ENCODE data around the gene PSG1.
"Not testable (repeated sequence)": the region's sequence is repeated elsewhere in the genome, so short reads cannot be mapped to it uniquely, and the experiment has no call there.

PSG1 gene

GRCh38 chr19:42879613-42880012, at the start of gene PSG1:
TSS of gene PSG1 (minus strand) at chr19:42879713. CDS start at chr19:42879581, 132 bp downstream.
- no peak for DNase-seq (ENCODE audit: low read depth in 2 of 2)

GRCh38 chr19:42928896-42929295, 49.4 kb upstream of the PSG1 start:
- no peak for DNase-seq (ENCODE audit: low read depth in 2 of 2)

- DNase-seq (ENCODE audit: low read depth in 2 of 2) = no peak
Observed at GRCh38 chr19:42926781-42927180, 47.3 kb upstream of the PSG1 start.

- DNase-seq (ENCODE audit: low read depth in 2 of 2) = peak; percentile 6 to 18
Observed at GRCh38 chr19:42923106-42923505, 43.6 kb upstream of the PSG1 start.

GRCh38 chr19:42920971-42921370, 41.5 kb upstream of the PSG1 start:
- DNase-seq (ENCODE audit: low read depth in 2 of 2) = not testable (repeated sequence)

GRCh38 chr19:42919757-42920079, 40.2 kb upstream of the PSG1 start:
- DNase-seq (ENCODE audit: low read depth in 2 of 2) = no peak

- DNase-seq (ENCODE audit: low read depth in 2 of 2) = not testable (repeated sequence)
Observed at GRCh38 chr19:42919070-42919756, 39.7 kb upstream of the PSG1 start.

- DNase-seq (ENCODE audit: low read depth in 2 of 2) = not testable (repeated sequence)
Observed at GRCh38 chr19:42918377-42919069, 39.0 kb upstream of the PSG1 start.

- not testable (repeated sequence) for DNase-seq (ENCODE audit: low read depth in 2 of 2)
Observed at GRCh38 chr19:42917634-42918033, 38.1 kb upstream of the PSG1 start, which contains the start of gene PSG6. TSS of gene PSG6 (minus strand) at chr19:42917894. CDS start at chr19:42917792, 102 bp downstream.

- not testable (repeated sequence) for DNase-seq (ENCODE audit: low read depth in 2 of 2)
Observed at GRCh38 chr19:42916931-42917330, 37.4 kb upstream of the PSG1 start.

GRCh38 chr19:42913516-42913915, 34.0 kb upstream of the PSG1 start:
- DNase-seq (ENCODE audit: low read depth in 2 of 2) = not testable (repeated sequence)

- not testable (repeated sequence) for DNase-seq (ENCODE audit: low read depth in 2 of 2)
Observed at GRCh38 chr19:42912941-42913340, 33.4 kb upstream of the PSG1 start.

GRCh38 chr19:42911731-42912130, 32.2 kb upstream of the PSG1 start:
- not testable (repeated sequence) for DNase-seq (ENCODE audit: low read depth in 2 of 2)

- not testable (repeated sequence) for DNase-seq (ENCODE audit: low read depth in 2 of 2)
Observed at GRCh38 chr19:42906162-42906561, 26.6 kb upstream of the PSG1 start.

- DNase-seq (ENCODE audit: low read depth in 2 of 2) = not testable (repeated sequence)
Observed at GRCh38 chr19:42900561-42900960, 21.0 kb upstream of the PSG1 start.

- not testable (repeated sequence) for DNase-seq (ENCODE audit: low read depth in 2 of 2)
Observed at GRCh38 chr19:42899674-42900073, 20.2 kb upstream of the PSG1 start.

- DNase-seq (ENCODE audit: low read depth in 2 of 2) = not testable (repeated sequence)
Observed at GRCh38 chr19:42899110-42899509, 19.6 kb upstream of the PSG1 start.

- DNase-seq (ENCODE audit: low read depth in 2 of 2) = not testable (repeated sequence)
Observed at GRCh38 chr19:42898656-42899055, 19.1 kb upstream of the PSG1 start.

GRCh38 chr19:42897729-42898128, 18.2 kb upstream of the PSG1 start:
- DNase-seq (ENCODE audit: low read depth in 2 of 2) = not testable (repeated sequence)

GRCh38 chr19:42890446-42890845, 10.9 kb upstream of the PSG1 start:
- DNase-seq (ENCODE audit: low read depth in 2 of 2) = not testable (repeated sequence)

- not testable (repeated sequence) for DNase-seq (ENCODE audit: low read depth in 2 of 2)
Observed at GRCh38 chr19:42887876-42888445, 8.4 kb upstream of the PSG1 start.

GRCh38 chr19:42882730-42883129, 3.2 kb upstream of the PSG1 start:
- DNase-seq (ENCODE audit: low read depth in 2 of 2) = not testable (repeated sequence)

GRCh38 chr19:42882010-42882409, 2.5 kb upstream of the PSG1 start:
- not testable (repeated sequence) for DNase-seq (ENCODE audit: low read depth in 2 of 2)

Measured in stimulated activated CD4-positive, alpha-beta T cell treated with anti-CD3 and anti-CD28 coated beads, Interleukin-4, amount 100 ng/mL, for 48 hours (primary cell).